Activated CD4-positive, alpha-beta T cell treated with anti-CD3 and anti-CD28 coated beads for 1 hour (primary cell): ENCODE measurements around the gene SMARCE1.

Experiments used
- DNase-seq: peaks from one replicate; pipeline ENCODE4 v3.0.0-alpha.2; 2020

SMARCE1 gene

GRCh38 chr17:40645291-40645690 is 2.3 kb downstream of the SMARCE1 start:
- DNase-seq = no peak

- DNase-seq = no peak
Observed at GRCh38 chr17:40637931-40638330, 9.7 kb downstream of the SMARCE1 start.

GRCh38 chr17:40633871-40634270 is 13.7 kb downstream of the SMARCE1 start:
- DNase-seq = no peak

GRCh38 chr17:40632216-40632615 is 15.4 kb downstream of the SMARCE1 start:
- DNase-seq = no peak

GRCh38 chr17:40629842-40630241 is 17.8 kb downstream of the SMARCE1 start:
- no peak for DNase-seq

GRCh38 chr17:40625311-40625710 is 22.3 kb downstream of the SMARCE1 start:
- DNase-seq = no peak

GRCh38 chr17:40623419-40624210 is 24.0 kb downstream of the SMARCE1 start:
- no peak for DNase-seq

- no peak for DNase-seq
Observed at GRCh38 chr17:40622509-40622928, 25.1 kb downstream of the SMARCE1 start.

- no peak for DNase-seq
Observed at GRCh38 chr17:40621578-40621977, 26.0 kb downstream of the SMARCE1 start.

- DNase-seq = no peak
Observed at GRCh38 chr17:40621019-40621418, 26.6 kb downstream of the SMARCE1 start.

- DNase-seq = no peak
Observed at GRCh38 chr17:40618754-40619625, 28.6 kb downstream of the SMARCE1 start.

GRCh38 chr17:40617678-40618240 is 29.9 kb downstream of the SMARCE1 start:
- no peak for DNase-seq

GRCh38 chr17:40616592-40616991 is 31.0 kb downstream of the SMARCE1 start:
- DNase-seq = no peak

GRCh38 chr17:40615841-40616476 is 31.7 kb downstream of the SMARCE1 start:
- DNase-seq = no peak

- no peak for DNase-seq
Observed at GRCh38 chr17:40615068-40615840, 32.4 kb downstream of the SMARCE1 start.

GRCh38 chr17:40614431-40615067 is 33.1 kb downstream of the SMARCE1 start:
- DNase-seq = no peak

- no peak for DNase-seq
Observed at GRCh38 chr17:40613467-40614154, 34.0 kb downstream of the SMARCE1 start.

GRCh38 chr17:40612599-40613244 is 34.9 kb downstream of the SMARCE1 start:
- DNase-seq = peak; percentile 59

- no peak for DNase-seq
Observed at GRCh38 chr17:40611840-40612474, 35.7 kb downstream of the SMARCE1 start.

- no peak for DNase-seq
Observed at GRCh38 chr17:40610359-40610758, 37.3 kb downstream of the SMARCE1 start.
